GM12878 (cell line): ENCODE data around the gene GIPC3. TPM values are rescaled to one million over a fixed set of nuclear protein-coding genes. Genes with fewer than 3 reads are reported as not detected.
A peak's percentile ranks its signal among the peaks of the same experiment; 100 is the strongest.

ENCODE experiments used
- BACH1 ChIP-seq: fragments of 450-650 bp; IDR thresholded peaks from 2 replicates; pipeline ENCODE4 v1.6.1; 2017; ENCODE audit warnings: mild to moderate bottlenecking, borderline replicate concordance
- BCLAF1 ChIP-seq: fragments of 450-650 bp; IDR thresholded peaks from 2 replicates; pipeline ENCODE4 v1.6.1; 2017; ENCODE audit warnings: antibody characterized with exemption, mild to moderate bottlenecking, moderate library complexity
- GABPA ChIP-seq: IDR thresholded peaks from 2 replicates; pipeline ENCODE4 v1.6.1; 2014; ENCODE audit warnings: antibody characterized with exemption, low read depth, mild to moderate bottlenecking, inconsistent platforms
- IRF5 ChIP-seq: fragments of 450-650 bp; IDR thresholded peaks from 2 replicates; pipeline ENCODE4 v1.6.1; 2017; ENCODE audit warnings: borderline replicate concordance
- MYB ChIP-seq: fragments of 150-350 bp; IDR thresholded peaks from 2 replicates; pipeline ENCODE4 v1.6.1; 2014; ENCODE audit warnings: mild to moderate bottlenecking, low read depth, low read length, borderline replicate concordance
- PBX3 ChIP-seq: IDR thresholded peaks from 2 replicates; pipeline ENCODE4 v1.6.1; 2011; ENCODE audit warnings: mild to moderate bottlenecking, low read depth, low read length, moderate library complexity; ENCODE audit not compliant: insufficient replicate concordance
- PRDM15 ChIP-seq: fragments of 450-650 bp; formaldehyde crosslinking; IDR thresholded peaks from 2 replicates; pipeline ENCODE4 v1.4.0; 2020; ENCODE audit warnings: mild to moderate bottlenecking, moderate library complexity
- REST ChIP-seq: IDR thresholded peaks from 2 replicates; pipeline ENCODE4 v1.6.1; 2012; ENCODE audit warnings: mild to moderate bottlenecking, low read depth, low read length
- RFX5 ChIP-seq: IDR thresholded peaks from 2 replicates; pipeline ENCODE4 v1.6.1; 2011; ENCODE audit warnings: low read depth, low read length, improper control_type of control experiment
- SIN3A ChIP-seq: IDR thresholded peaks from 2 replicates; pipeline ENCODE4 v1.6.1; 2012; ENCODE audit warnings: low read depth, low read length, improper control_type of control experiment
- ZBTB33 ChIP-seq: fragments of 450-650 bp; IDR thresholded peaks from 2 replicates; pipeline ENCODE4 v1.6.1; 2017; ENCODE audit warnings: mild to moderate bottlenecking
- polyA plus RNA-seq, 11 experiments: library from polyadenylated mRNA; depleted of rRNA in 4 of 11; unstranded in 6 of 11; stranded (reverse) in 5 of 11; fragments of >200 nt; fragmentation: Nextera tagmentation in 4 of 11; fragmentation: Illumina TruSeq in 1 of 11; extraction: Ambion mirVana in 4 of 11; extraction: Trizol in 1 of 11; gene quantifications; 1 replicate in 1 of 11; 2 replicates in 10 of 11; pipeline versions ENCODE4 v1.2.1 to v1.2.3, GENCODE V29; 2011 to 2016; ENCODE audit warnings: inconsistent platforms in 2 of 11, missing spikeins in 2 of 11, low read depth in 1 of 11
- total RNA-seq, 4 experiments: library from RNA; depleted of rRNA in 3 of 4; stranded (reverse); fragments of >200 nt in 3 of 4; fragmentation: Illumina TruSeq in 1 of 4; extraction: Trizol in 1 of 4; gene quantifications; 2 replicates each; pipeline versions ENCODE4 v1.2.1 to v1.2.3, GENCODE V29; 2013 to 2021
- TF ChIP-seq, protein P1 (sequence below): IDR thresholded peaks from 2 replicates; pipeline ENCODE4 v1.6.1; 2011; ENCODE audit warnings: low read depth, mild to moderate bottlenecking, low read length, moderate library complexity, borderline replicate concordance; ENCODE audit errors: extremely low read depth

Gene GIPC3
- total and polyA plus RNA-seq, 10 of the 15 experiments (the other 5 are each of a cell fraction or from before 2014, with no cell fraction given): not detected

DNA sequence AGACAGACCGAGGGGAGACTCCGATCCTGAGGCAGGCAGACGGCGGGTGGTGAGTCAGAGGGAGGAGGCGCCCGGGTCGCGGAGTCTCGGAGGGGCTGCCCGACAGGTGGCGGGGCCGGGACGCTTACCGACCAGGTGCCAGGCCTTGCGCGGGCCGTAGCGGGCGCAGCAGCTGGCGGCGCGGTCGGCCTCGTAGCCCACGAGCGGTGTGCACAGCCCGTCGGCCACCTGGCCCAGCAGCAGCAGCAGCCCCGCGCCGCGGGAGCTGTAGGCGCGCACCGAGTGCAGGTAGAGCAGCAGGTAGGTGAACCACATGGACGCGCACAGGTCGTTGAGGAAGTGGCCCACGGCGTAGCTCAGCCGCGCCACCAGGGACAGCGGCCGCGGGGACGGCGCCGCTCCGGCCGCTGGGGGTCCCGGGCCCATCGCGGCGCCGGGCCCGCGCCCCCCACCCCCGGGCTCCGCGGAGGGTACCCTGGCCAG is 28.3 kb upstream of the GIPC3 start (continued):
- no peak for TF ChIP-seq BCLAF1
- no peak for TF ChIP-seq ZBTB33
- no peak for TF ChIP-seq PBX3
- TF ChIP-seq, protein P1, sequence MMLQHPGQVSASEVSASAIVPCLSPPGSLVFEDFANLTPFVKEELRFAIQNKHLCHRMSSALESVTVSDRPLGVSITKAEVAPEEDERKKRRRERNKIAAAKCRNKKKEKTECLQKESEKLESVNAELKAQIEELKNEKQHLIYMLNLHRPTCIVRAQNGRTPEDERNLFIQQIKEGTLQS: no peak
- TF ChIP-seq PRDM15 (CRISPR knock-in tag): no peak
- TF ChIP-seq RFX5: no peak
- no peak for TF ChIP-seq GABPA
- 0 out of 2 replicates have a peak, but pooled peaks have one; percentile 19 for TF ChIP-seq SIN3A
- TF ChIP-seq BACH1: peak; percentile 89; the same call in 1 of the 2 replicates
- no peak for TF ChIP-seq IRF5
- TF ChIP-seq MYB: no peak
- TF ChIP-seq REST: peak; percentile 56; the same call in 1 of the 2 replicates
